Measurements from ENCODE around the gene DLG4. TPM values are rescaled to one million over a fixed set of nuclear protein-coding genes. Genes with fewer than 3 reads are reported as not detected.
A peak's percentile ranks its signal among the peaks of the same experiment; 100 is the strongest.

DLG4 gene
- total RNA-seq, 1 donor from 2014 or later: 44.3 TPM

GRCh38 chr17:7259555-7259889 is 39.9 kb upstream of the DLG4 start:
- peaks cover 17% of the 10 kb centered on the region for H3K4me1 Mint-ChIP-seq (ENCODE audit: unreplicated experiment)
- peaks cover 12% of the 10 kb centered on the region for H3K27me3 Mint-ChIP-seq (ENCODE audit: unreplicated experiment)
- no peak for TF ChIP-seq CTCF (IDR thresholded peaks at IDR 0.05; ENCODE audit: unreplicated experiment)
- H3K36me3 Mint-ChIP-seq (ENCODE audit: low read depth, unreplicated experiment): peaks cover 19% of the 10 kb centered on the region
- DNase-seq (ENCODE audit: low spot score): no peak
- no peaks in the 10 kb centered on the region for H3K9me3 Mint-ChIP-seq (ENCODE audit: unreplicated experiment)
- H3K4me3 Mint-ChIP-seq (ENCODE audit: unreplicated experiment): peak overlapping the region; percentile 42
- peak overlapping the region; percentile 57 for H3K27ac Mint-ChIP-seq (ENCODE audit: unreplicated experiment)

GRCh38 chr17:7258731-7259554 is 39.3 kb upstream of the DLG4 start:
- Mint-ChIP-seq H3K36me3 (ENCODE audit: low read depth, unreplicated experiment) (peaks cover 20% of the 10 kb centered on the region), H3K4me1 (ENCODE audit: unreplicated experiment) (peaks cover 16% of the 10 kb centered on the region), H3K27me3 (ENCODE audit: unreplicated experiment) (peaks cover 12% of the 10 kb centered on the region), H3K27ac (ENCODE audit: unreplicated experiment) (peak overlapping the region; percentile 57), H3K9me3 (ENCODE audit: unreplicated experiment) (no peaks in the 10 kb centered on the region), H3K4me3 (ENCODE audit: unreplicated experiment) (no peak overlapping the region)
- TF ChIP-seq CTCF (IDR thresholded peaks at IDR 0.05; ENCODE audit: unreplicated experiment): no peak
- no peak for DNase-seq (ENCODE audit: low spot score)

GRCh38 chr17:7256766-7257456 is 37.3 kb upstream of the DLG4 start:
- Mint-ChIP-seq H3K27me3 (ENCODE audit: unreplicated experiment) (peaks cover 9% of the 10 kb centered on the region), H3K4me1 (ENCODE audit: unreplicated experiment) (peaks cover 15% of the 10 kb centered on the region), H3K4me3 (ENCODE audit: unreplicated experiment) (peak overlapping the region; percentile 68), H3K9me3 (ENCODE audit: unreplicated experiment) (no peaks in the 10 kb centered on the region), H3K36me3 (ENCODE audit: low read depth, unreplicated experiment) (peaks cover 24% of the 10 kb centered on the region), H3K27ac (ENCODE audit: unreplicated experiment) (no peak overlapping the region)
- no peak for DNase-seq (ENCODE audit: low spot score)
- no peak for TF ChIP-seq CTCF (IDR thresholded peaks at IDR 0.05; ENCODE audit: unreplicated experiment)

- peaks cover 31% of the 10 kb centered on the region for H3K36me3 Mint-ChIP-seq (ENCODE audit: low read depth, unreplicated experiment)
- no peak for DNase-seq (ENCODE audit: low spot score)
- peaks cover 12% of the 10 kb centered on the region for H3K27me3 Mint-ChIP-seq (ENCODE audit: unreplicated experiment)
- no peaks in the 10 kb centered on the region for H3K9me3 Mint-ChIP-seq (ENCODE audit: unreplicated experiment)
- TF ChIP-seq CTCF (IDR thresholded peaks at IDR 0.05; ENCODE audit: unreplicated experiment): no peak
- peak overlapping the region; percentile 54 for H3K4me3 Mint-ChIP-seq (ENCODE audit: unreplicated experiment)
- peaks cover 26% of the 10 kb centered on the region for H3K4me1 Mint-ChIP-seq (ENCODE audit: unreplicated experiment)
- H3K27ac Mint-ChIP-seq (ENCODE audit: unreplicated experiment): no peak overlapping the region
These were observed 34.9 kb upstream of the DLG4 start for GRCh38 chr17:7254511-7254910.

GRCh38 chr17:7253082-7253481 is 33.4 kb upstream of the DLG4 start:
- Mint-ChIP-seq H3K27me3 (ENCODE audit: unreplicated experiment) (peaks cover 12% of the 10 kb centered on the region), H3K4me3 (ENCODE audit: unreplicated experiment) (peak overlapping the region; percentile 93), H3K36me3 (ENCODE audit: low read depth, unreplicated experiment) (peaks cover 30% of the 10 kb centered on the region), H3K27ac (ENCODE audit: unreplicated experiment) (peak overlapping the region; percentile 99), H3K4me1 (ENCODE audit: unreplicated experiment) (peaks cover 31% of the 10 kb centered on the region), H3K9me3 (ENCODE audit: unreplicated experiment) (no peaks in the 10 kb centered on the region)
- no peak for TF ChIP-seq CTCF (IDR thresholded peaks at IDR 0.05; ENCODE audit: unreplicated experiment)
- no peak for DNase-seq (ENCODE audit: low spot score)
